HepG2 (cell line): ENCODE measurements around the gene MIF4GD. TPM values are rescaled to one million over a fixed set of nuclear protein-coding genes. Genes with fewer than 3 reads are reported as not detected.
A peak's percentile ranks its signal among the peaks of the same experiment; 100 is the strongest.

Source experiments
- ARID3A ChIP-seq: IDR thresholded peaks from 2 replicates; pipeline ENCODE4 v1.6.1; 2012; ENCODE audit warnings: low read depth, low read length, improper control_type of control experiment
- DBP ChIP-seq: sonication (generic); formaldehyde crosslinking; IDR thresholded peaks from 2 replicates; pipeline ENCODE4 v1.4.0; 2020; ENCODE audit warnings: missing genetic modification reagents; ENCODE audit errors: not compliant biosample characterization
- HNF1A ChIP-seq, 2 experiments: sonication (generic) in 1 of 2; formaldehyde crosslinking in 1 of 2; IDR thresholded peaks; 2 replicates each; pipeline versions ENCODE4 v1.4.0 to v1.6.1; 2016 to 2020; ENCODE audit warnings: borderline replicate concordance in 1 of 2, low read depth in 1 of 2, mild to moderate bottlenecking in 1 of 2, missing genetic modification reagents in 1 of 2
- MXD1 ChIP-seq: sonication (generic); formaldehyde crosslinking; IDR thresholded peaks from 2 replicates; pipeline ENCODE4 v1.4.0; 2020; ENCODE audit warnings: mild to moderate bottlenecking, missing genetic modification reagents
- NFE2 ChIP-seq: sonication (generic); formaldehyde crosslinking; IDR thresholded peaks from 2 replicates; pipeline ENCODE4 v1.4.0; 2020; ENCODE audit warnings: missing genetic modification reagents
- YEATS4 ChIP-seq: sonication (generic); formaldehyde crosslinking; IDR thresholded peaks from 2 replicates; pipeline ENCODE4 v1.4.0; 2020; ENCODE audit warnings: missing genetic modification reagents, borderline replicate concordance
- ZBTB33 ChIP-seq: sonication (generic); formaldehyde crosslinking; IDR thresholded peaks from 2 replicates; pipeline ENCODE4 v1.4.0; 2020; ENCODE audit warnings: missing genetic modification reagents
- ZNF18 ChIP-seq: sonication (generic); formaldehyde crosslinking; IDR thresholded peaks from 2 replicates; pipeline ENCODE4 v1.8.0; 2022; ENCODE audit warnings: mild to moderate bottlenecking, missing genetic modification reagents; ENCODE audit not compliant: insufficient replicate concordance
- ZNF232 ChIP-seq: sonication (generic); formaldehyde crosslinking; IDR thresholded peaks from 2 replicates; pipeline ENCODE4 v1.4.0; 2020; ENCODE audit warnings: missing genetic modification reagents, borderline replicate concordance
- ZNF234 ChIP-seq: sonication (generic); formaldehyde crosslinking; conservative IDR thresholded peaks from 2 replicates; pipeline ENCODE4 v1.5.1; 2020; ENCODE audit warnings: mild to moderate bottlenecking, missing genetic modification reagents
- ZXDC ChIP-seq: sonication (generic); formaldehyde crosslinking; IDR thresholded peaks from 2 replicates; pipeline ENCODE4 v1.5.0; 2020; ENCODE audit warnings: mild to moderate bottlenecking, missing genetic modification reagents
- polyA plus RNA-seq, 8 experiments: library from polyadenylated mRNA; depleted of rRNA in 3 of 8; stranded (reverse) in 7 of 8; unstranded in 1 of 8; fragments of >200 nt; fragmentation: Illumina TruSeq in 4 of 8; extraction: Trizol in 4 of 8; gene quantifications; 2 replicates each; pipeline versions ENCODE4 v1.2.1 to v1.2.3, GENCODE V29; 2011 to 2016; ENCODE audit warnings: low read depth in 4 of 8, missing spikeins in 1 of 8, mixed read lengths in 1 of 8; ENCODE audit not compliant: insufficient read depth in 1 of 8
- total RNA-seq, 5 experiments: library from RNA; depleted of rRNA; stranded (reverse); fragments of >200 nt; fragmentation: Illumina TruSeq; extraction: Trizol; gene quantifications; 2 replicates each; pipeline ENCODE4 v1.2.3, GENCODE V29; 2016; ENCODE audit warnings: low read depth in 1 of 5

MIF4GD gene
- total and polyA plus RNA-seq, 2 of the 13 experiments (the other 11 are each of a cell fraction or from before 2014, with no cell fraction given) = 14.0 to 28.0 TPM

- TF ChIP-seq ZXDC (CRISPR knock-in tag) (peak; percentile 50; the same call in 1 of the 2 replicates), ZNF232 (CRISPR knock-in tag) (no peak), YEATS4 (CRISPR knock-in tag) (peak; percentile 87; the same call in 1 of the 2 replicates), MXD1 (no peak; the same call in 1 of the 2 replicates), NFE2 (CRISPR knock-in tag) (no peak), ZNF18 (CRISPR knock-in tag) (no peak), ARID3A (no peak), ZNF234 (no peak), HNF1A (IDR thresholded peaks at IDR 0.05; ENCODE audit: low read depth) (no peak), HNF1A (CRISPR knock-in tag; IDR thresholded peaks at IDR 0.05; ENCODE audit: borderline replicate concordance) (no peak; the same call in 1 of the 2 replicates), ZBTB33 (CRISPR knock-in tag) (peak; percentile 7; the same call in 1 of the 2 replicates), DBP (CRISPR knock-in tag) (no peak)
These were observed 38.0 kb upstream of the MIF4GD start (continued) for GRCh38 chr17:75308732-75309629.
